Measurements from ENCODE around the gene TSPAN15.

Gene TSPAN15

DNA sequence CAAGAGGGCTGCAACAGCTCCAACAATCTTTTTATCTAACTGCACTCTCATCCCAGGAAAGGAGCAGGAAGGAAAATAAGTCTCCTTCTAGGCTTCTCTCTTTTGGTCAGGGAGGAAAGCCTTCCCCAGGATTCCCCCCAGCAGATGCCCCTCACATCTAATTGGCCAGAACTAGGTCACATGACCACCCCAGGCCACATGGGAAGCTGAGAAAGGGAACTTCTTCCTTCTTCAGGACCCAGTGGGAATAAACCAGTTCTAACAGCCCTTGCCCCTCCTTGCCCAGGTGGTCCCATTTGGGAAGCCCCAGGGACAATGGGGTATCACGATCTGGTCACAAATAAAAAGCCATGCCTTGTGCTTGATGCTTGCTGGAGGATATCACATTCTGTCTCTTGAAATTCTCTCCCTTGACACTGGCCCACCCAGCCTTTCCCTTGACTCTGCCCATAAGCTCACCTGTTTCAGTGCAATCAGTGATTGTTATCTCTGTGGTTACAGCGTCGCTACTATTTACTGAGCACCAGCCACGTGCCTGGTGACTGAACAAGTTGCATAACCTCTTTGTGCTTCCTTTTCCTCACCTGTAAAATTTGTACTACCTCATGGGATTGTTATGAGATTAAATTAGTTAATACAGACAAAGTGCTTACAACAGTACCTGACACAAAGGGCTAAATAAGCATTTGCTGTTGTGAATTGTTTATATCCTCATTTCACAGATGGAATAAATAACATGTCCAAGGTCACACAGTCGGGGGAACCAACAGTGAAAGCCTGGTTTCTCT lies 25.6 kb upstream of the TSPAN15 start:
- no peaks in the 10 kb centered on the region for H3K9me3 ChIP-seq (ENCODE audit: insufficient read depth, low read length)

DNA sequence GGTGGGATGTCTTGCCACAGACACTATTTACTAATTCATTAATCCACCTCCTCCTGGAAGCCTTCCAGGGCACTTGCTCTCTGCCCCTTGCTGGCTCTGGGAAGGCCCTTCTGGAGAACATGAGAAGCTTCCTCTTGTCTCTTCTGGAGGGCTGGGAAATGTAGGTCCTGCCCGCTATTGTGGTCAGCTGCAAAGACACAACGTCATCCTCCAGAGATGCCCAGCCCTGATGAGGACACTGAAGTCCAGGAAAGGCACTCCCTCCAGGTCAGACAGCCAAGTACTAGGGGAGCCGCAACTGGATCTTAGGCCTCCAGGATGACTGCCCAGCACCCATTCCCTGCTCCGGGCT lies 24.9 kb upstream of the TSPAN15 start:
- DNase-seq (ENCODE audit: low read depth, low spot score): no peak
- Histone ChIP-seq H3K9ac (ENCODE audit: insufficient read length, low read depth) (no peak overlapping the region), H3K27me3 (ENCODE audit: insufficient read depth, insufficient read length) (no peaks in the 10 kb centered on the region), H3K36me3 (ENCODE audit: insufficient read depth, insufficient read length, low read length) (no peaks in the 10 kb centered on the region), H3K4me3 (ENCODE audit: insufficient read length, low read depth) (no peak overlapping the region), H3K4me1 (ENCODE audit: insufficient read depth, insufficient read length) (peaks cover 2% of the 10 kb centered on the region), H3K9me3 (ENCODE audit: insufficient read depth, low read length) (no peaks in the 10 kb centered on the region)
- TF ChIP-seq ZNF274 (IDR thresholded peaks at IDR 0.05; ENCODE audit: low read depth, low read length) (no peak), YY1 (IDR thresholded peaks at IDR 0.05; ENCODE audit: insufficient read depth, insufficient read length) (no peak), SUZ12 (IDR thresholded peaks at IDR 0.05; ENCODE audit: extremely low read depth, insufficient read depth, insufficient read length) (no peak)

More for the DNA sequence above, 25.6 kb upstream of the TSPAN15 start:
- Histone ChIP-seq H3K36me3 (ENCODE audit: insufficient read depth, insufficient read length, low read length) (no peaks in the 10 kb centered on the region), H3K27me3 (ENCODE audit: insufficient read depth, insufficient read length) (no peaks in the 10 kb centered on the region), H3K4me1 (ENCODE audit: insufficient read depth, insufficient read length) (peaks cover 2% of the 10 kb centered on the region), H3K4me3 (ENCODE audit: insufficient read length, low read depth) (no peak overlapping the region), H3K9ac (ENCODE audit: insufficient read length, low read depth) (no peak overlapping the region)
- TF ChIP-seq ZNF274 (IDR thresholded peaks at IDR 0.05; ENCODE audit: low read depth, low read length) (no peak), YY1 (IDR thresholded peaks at IDR 0.05; ENCODE audit: insufficient read depth, insufficient read length) (no peak), SUZ12 (IDR thresholded peaks at IDR 0.05; ENCODE audit: extremely low read depth, insufficient read depth, insufficient read length) (no peak)
- no peak for DNase-seq (ENCODE audit: low read depth, low spot score)

DNA sequence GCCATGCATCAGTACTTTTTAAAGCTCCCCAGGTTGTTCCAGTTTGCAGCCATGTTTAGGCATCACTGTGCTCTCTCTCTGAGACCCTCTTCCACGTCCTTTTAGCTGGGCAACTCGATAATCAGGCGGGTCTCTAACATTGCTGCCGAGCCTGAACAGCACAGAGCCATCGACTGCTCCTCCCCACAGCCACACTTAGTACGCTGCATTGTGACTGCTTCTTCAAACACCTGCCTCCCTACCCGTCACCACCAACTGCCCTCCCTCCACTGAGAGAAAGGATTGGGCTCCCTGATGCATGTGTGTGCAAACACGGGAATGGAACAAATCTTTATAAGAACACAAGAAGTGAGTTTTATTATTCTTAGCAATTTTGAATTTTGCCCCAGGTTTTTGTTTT lies 23.1 kb upstream of the TSPAN15 start:
- Histone ChIP-seq H3K9ac (ENCODE audit: insufficient read length, low read depth) (no peak overlapping the region), H3K4me3 (ENCODE audit: insufficient read length, low read depth) (no peak overlapping the region), H3K9me3 (ENCODE audit: insufficient read depth, low read length) (no peaks in the 10 kb centered on the region), H3K36me3 (ENCODE audit: insufficient read depth, insufficient read length, low read length) (no peaks in the 10 kb centered on the region), H3K27me3 (ENCODE audit: insufficient read depth, insufficient read length) (no peaks in the 10 kb centered on the region), H3K4me1 (ENCODE audit: insufficient read depth, insufficient read length) (peaks cover 2% of the 10 kb centered on the region)
- TF ChIP-seq SUZ12 (IDR thresholded peaks at IDR 0.05; ENCODE audit: extremely low read depth, insufficient read depth, insufficient read length): no peak
- no peak for TF ChIP-seq YY1 (IDR thresholded peaks at IDR 0.05; ENCODE audit: insufficient read depth, insufficient read length)
- no peak for TF ChIP-seq ZNF274 (IDR thresholded peaks at IDR 0.05; ENCODE audit: low read depth, low read length)
- DNase-seq (ENCODE audit: low read depth, low spot score): no peak

DNA sequence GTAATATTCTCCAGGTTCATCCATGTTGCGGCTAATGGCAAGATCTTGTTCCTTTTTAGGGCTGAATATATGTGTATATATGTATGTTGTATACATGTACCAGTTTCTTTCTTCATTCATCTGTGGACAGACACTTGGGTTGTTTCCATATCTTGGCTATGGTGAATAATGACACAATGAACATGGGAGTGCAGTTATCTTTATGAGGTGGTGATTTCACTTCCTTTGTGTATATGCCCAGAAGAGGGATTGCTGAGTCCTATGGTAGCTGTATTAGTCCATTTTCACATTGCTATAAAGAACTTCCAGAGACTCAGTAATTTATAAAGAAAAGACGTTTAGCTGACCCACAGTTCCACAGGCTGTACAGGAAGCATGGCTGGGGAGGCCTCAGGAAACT lies 17.1 kb upstream of the TSPAN15 start:
- Histone ChIP-seq H3K36me3 (ENCODE audit: insufficient read depth, insufficient read length, low read length) (no peaks in the 10 kb centered on the region), H3K4me3 (ENCODE audit: insufficient read length, low read depth) (no peak overlapping the region), H3K27me3 (ENCODE audit: insufficient read depth, insufficient read length) (no peaks in the 10 kb centered on the region), H3K4me1 (ENCODE audit: insufficient read depth, insufficient read length) (peaks cover 2% of the 10 kb centered on the region), H3K9ac (ENCODE audit: insufficient read length, low read depth) (no peak overlapping the region), H3K9me3 (ENCODE audit: insufficient read depth, low read length) (peaks cover 9% of the 10 kb centered on the region; the same call in 1 of the 2 replicates)
- TF ChIP-seq YY1 (IDR thresholded peaks at IDR 0.05; ENCODE audit: insufficient read depth, insufficient read length) (no peak), ZNF274 (IDR thresholded peaks at IDR 0.05; ENCODE audit: low read depth, low read length) (no peak), SUZ12 (IDR thresholded peaks at IDR 0.05; ENCODE audit: extremely low read depth, insufficient read depth, insufficient read length) (no peak)
- no peak for DNase-seq (ENCODE audit: low read depth, low spot score)

DNA sequence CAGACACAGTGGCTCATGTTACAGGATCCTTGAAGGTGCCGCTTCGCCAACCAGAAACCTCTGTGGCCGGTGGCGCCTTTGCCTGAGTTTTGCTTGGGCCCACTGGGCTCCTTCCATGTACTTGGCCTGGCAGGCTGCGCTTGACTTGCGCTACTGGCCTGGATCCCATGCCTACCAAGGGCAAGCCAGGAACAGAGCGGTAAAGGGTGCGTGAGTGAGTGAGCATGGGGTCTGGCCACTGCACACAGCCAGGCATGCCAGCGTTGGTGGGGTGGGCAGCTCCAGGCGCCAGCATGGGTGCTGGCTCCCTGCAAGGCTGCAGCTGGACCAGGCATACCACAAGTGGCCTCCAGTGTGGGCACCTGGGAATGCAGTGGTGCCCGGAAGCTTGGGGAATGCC lies 16.3 kb upstream of the TSPAN15 start:
- H3K9ac ChIP-seq (ENCODE audit: insufficient read length, low read depth): no peak overlapping the region
- DNase-seq (ENCODE audit: low read depth, low spot score): no peak
- no peak for TF ChIP-seq SUZ12 (IDR thresholded peaks at IDR 0.05; ENCODE audit: extremely low read depth, insufficient read depth, insufficient read length)
- no peak for TF ChIP-seq ZNF274 (IDR thresholded peaks at IDR 0.05; ENCODE audit: low read depth, low read length)
- no peak for TF ChIP-seq YY1 (IDR thresholded peaks at IDR 0.05; ENCODE audit: insufficient read depth, insufficient read length)
- H3K27me3 ChIP-seq (ENCODE audit: insufficient read depth, insufficient read length): no peaks in the 10 kb centered on the region
- H3K4me1 ChIP-seq (ENCODE audit: insufficient read depth, insufficient read length): peaks cover 6% of the 10 kb centered on the region
- no peaks in the 10 kb centered on the region for H3K36me3 ChIP-seq (ENCODE audit: insufficient read depth, insufficient read length, low read length)
- H3K9me3 ChIP-seq (ENCODE audit: insufficient read depth, low read length): peaks cover 9% of the 10 kb centered on the region; the same call in 1 of the 2 replicates
- no peak overlapping the region for H3K4me3 ChIP-seq (ENCODE audit: insufficient read length, low read depth)

DNA sequence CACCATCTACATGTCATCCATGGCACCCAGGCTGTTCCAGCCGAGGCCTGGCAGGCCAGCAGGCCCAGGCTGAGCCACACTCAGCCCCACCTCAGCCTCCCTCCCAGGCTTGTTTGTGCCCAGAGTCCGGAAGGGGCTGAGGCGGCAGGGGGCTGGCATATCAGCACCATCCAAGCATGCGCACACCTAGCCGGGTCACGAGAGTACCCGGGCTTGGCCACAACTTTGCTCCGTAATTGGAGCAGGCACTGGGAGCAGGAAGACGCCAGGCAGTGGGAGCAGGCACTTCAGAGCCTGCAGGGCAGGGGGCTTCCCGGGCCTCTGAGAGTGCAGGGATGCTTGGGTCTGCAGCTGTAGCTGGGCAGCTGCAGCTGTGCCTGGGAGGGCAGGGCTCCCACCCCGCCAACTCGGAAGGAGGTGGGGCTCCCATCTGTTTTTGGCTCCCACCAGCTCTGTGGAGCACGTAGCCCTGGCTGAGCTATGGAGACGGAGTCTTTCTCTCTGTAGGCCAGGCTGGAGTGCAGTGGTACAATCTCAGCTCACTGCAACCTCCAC lies 15.2 kb upstream of the TSPAN15 start:
- H3K4me3 ChIP-seq (ENCODE audit: insufficient read length, low read depth): no peak overlapping the region
- peaks cover 6% of the 10 kb centered on the region for H3K4me1 ChIP-seq (ENCODE audit: insufficient read depth, insufficient read length)
- H3K9me3 ChIP-seq (ENCODE audit: insufficient read depth, low read length): peaks cover 9% of the 10 kb centered on the region; the same call in 1 of the 2 replicates
- TF ChIP-seq SUZ12 (IDR thresholded peaks at IDR 0.05; ENCODE audit: extremely low read depth, insufficient read depth, insufficient read length) (no peak), YY1 (IDR thresholded peaks at IDR 0.05; ENCODE audit: insufficient read depth, insufficient read length) (no peak), ZNF274 (IDR thresholded peaks at IDR 0.05; ENCODE audit: low read depth, low read length) (no peak)
- no peak for DNase-seq (ENCODE audit: low read depth, low spot score)
- no peaks in the 10 kb centered on the region for H3K36me3 ChIP-seq (ENCODE audit: insufficient read depth, insufficient read length, low read length)
- no peaks in the 10 kb centered on the region for H3K27me3 ChIP-seq (ENCODE audit: insufficient read depth, insufficient read length)
- no peak overlapping the region for H3K9ac ChIP-seq (ENCODE audit: insufficient read length, low read depth)
